OCI-LY3 (cell line): ENCODE measurements around the gene PPP1R15B.

Experiments used
- CTCF ChIP-seq: fragments of 200-600, 300-600 bp; sonication (generic); IDR thresholded peaks from 2 replicates; pipeline ENCODE4 v1.5.1; 2014; ENCODE audit warnings: antibody characterized with exemption, low read length, low read depth
- EZH2phosphoT487 ChIP-seq: fragments of 200-600 bp; shearing (Covaris generic); IDR thresholded peaks from 2 replicates; pipeline ENCODE4 v1.6.1; 2018; ENCODE audit warnings: antibody characterized with exemption, mixed run types, low read depth

GRCh38 chr1:204450461-204451257 lies 39.0 kb upstream of the PPP1R15B start:
- no peak for TF ChIP-seq CTCF
- no peak for TF ChIP-seq EZH2phosphoT487
